Measurements from ENCODE around the gene BRSK2.

BRSK2 gene

DNA sequence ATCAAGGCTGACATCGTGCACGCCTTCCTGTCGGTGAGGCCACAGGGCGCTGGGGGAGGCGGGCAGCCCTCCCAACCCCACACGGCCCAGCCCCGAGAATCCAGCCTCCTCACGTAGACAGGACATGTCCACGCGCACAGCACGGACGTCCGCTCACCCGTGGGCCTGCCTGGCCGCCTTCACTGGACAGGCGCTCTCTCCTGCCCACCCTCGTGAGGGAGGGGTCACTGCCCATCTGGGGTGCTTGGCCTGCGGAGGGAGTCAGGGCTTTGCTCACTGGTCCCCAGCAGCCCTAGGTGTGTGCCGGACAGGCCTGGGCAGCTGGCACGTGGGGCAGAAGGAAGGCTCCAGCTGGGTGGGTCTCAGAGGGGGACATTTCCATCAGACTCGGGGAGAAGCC, 64.8 kb downstream of the BRSK2 start:
- DNase-seq = no peak

DNA sequence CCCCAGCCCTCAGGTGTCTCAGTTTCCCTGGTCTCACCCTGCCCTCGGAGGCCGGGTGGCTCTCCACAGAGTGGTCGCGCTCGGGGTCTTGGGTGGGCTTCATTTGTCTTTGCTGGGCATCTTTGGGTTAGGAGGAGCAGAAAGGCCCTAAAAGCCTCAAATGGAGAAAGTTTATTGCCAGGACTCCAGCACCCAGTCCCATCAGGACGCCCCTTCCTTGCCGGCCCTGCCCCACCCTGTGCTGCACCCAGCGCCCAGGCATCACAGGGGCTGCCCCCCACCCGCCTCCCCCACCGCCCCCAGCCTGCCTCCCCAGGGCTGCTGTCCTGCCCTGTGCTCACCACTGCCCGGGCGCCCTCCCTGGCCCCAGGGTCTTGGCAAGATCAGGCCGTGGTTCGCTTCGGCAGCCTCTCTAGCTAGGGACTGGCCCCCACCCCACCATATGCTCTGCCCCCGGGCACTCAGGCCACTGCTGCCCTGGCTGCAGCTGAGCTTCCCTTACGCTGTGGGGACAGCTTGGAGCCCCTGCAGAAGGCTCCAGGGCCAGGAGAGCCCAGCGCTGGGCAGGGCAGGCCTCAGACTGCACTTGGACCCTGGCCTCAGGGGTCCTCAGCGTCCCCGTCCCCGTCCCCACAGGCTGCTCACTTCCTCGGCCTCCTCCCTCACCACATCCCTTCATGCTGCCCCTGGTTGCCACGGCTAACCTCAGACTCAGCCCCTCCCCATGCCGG, 65.5 kb downstream of the BRSK2 start:
- DNase-seq = no peak

DNA sequence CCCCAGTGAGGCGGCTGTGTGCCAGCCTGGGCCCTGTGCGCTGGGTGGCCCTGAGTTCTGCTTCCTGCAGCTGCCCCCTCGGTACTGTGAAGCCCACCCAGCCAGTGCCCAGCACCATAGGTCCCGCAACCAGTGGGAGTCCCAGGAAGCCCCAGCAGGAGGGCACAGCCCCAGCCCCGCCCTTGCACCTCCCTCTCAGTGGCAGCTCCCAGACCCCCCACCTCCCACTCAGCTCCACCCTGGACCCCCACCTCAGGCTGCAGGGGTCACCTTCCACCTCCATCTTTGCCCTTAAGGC, 66.0 kb downstream of the BRSK2 start:
- no peak for DNase-seq

DNA sequence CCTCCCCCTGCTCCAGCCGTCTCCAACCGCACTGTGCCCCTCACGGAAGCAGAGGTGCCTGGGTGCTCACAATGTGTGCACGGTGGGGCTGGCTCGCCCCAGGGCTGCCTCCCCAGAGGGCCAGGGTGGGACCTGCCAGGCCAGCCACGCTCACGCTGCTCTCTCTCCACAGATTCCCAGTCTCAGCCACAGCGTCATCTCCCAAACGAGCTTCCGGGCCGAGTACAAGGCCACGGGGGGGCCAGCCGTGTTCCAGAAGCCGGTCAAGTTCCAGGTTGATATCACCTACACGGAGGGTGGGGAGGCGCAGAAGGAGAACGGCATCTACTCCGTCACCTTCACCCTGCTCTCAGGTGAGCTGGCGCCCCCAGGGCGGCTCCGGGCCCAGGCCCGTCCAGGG, 66.4 kb downstream of the BRSK2 start:
- DNase-seq = no peak

DNA sequence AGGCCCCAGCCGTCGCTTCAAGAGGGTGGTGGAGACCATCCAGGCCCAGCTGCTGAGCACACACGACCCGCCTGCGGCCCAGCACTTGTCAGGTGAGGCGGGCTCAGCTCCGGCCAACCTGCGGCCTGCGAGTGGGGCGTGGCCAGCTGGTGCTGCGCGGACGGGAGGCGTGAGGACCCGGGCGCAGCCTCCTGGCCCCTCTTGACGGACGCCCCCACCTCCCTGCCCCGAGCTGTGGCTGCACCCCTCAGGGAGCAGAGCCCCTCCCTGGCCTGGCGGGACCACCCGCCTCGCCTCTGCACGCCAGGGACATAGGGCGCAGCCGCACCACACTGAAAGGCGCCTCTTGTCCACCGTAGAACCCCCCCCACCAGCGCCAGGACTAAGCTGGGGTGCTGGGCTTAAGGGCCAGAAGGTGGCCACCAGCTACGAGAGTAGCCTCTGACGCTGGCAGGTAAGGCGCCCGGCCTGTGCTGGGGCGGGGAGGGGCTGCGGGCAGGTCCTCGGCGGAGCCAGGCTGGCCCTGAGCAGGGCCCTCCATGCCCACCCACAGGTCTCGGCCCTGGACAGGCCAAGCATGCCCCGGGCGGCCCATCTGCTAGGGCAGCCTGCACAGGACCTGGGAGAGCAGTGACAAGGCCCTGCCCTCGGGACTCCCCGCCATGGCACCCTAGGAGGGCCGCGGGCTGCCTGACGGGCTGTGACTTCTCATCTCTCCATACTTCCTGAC, 67.0 kb downstream of the BRSK2 start:
- no peak for DNase-seq

DNA sequence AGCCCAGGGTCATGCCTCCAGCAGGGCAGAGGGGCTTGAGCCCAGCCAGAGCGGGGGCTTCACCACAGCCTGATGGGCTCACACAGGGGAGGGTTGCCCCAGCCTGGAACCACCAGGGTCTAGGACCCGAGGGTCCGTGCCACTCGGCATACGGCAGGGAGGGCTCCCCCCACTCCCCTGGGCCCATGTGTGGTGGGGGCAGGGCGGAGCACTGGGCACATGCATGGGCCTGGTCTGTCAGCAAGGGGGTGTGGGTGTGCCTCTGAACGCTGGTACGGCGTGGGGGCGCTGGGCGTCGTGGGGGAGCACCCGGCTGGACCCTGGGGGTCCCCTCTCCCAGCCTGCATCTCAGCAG, 67.6 kb downstream of the BRSK2 start:
- no peak for DNase-seq

DNA sequence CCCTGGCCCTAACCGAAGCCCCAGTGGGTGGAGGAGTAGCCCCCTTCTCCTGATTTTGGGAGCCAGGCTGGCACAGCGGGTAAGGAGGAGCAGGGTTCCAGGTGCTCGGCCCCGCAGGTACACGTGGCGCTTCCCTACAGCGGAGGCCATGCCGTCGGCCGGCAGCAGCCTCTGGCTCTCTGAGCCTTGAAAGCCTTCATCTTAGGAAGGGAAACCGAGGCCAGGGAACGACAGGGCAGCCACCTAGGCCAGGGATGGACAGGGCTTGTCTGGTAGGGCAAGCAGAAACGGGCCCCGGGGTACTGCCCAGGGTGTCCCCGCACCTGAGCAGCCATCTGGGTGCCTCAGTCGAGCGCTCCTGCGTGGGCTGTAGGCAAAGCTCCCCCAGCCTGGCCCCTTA, 68.1 kb downstream of the BRSK2 start:
- DNase-seq = no peak

DNA sequence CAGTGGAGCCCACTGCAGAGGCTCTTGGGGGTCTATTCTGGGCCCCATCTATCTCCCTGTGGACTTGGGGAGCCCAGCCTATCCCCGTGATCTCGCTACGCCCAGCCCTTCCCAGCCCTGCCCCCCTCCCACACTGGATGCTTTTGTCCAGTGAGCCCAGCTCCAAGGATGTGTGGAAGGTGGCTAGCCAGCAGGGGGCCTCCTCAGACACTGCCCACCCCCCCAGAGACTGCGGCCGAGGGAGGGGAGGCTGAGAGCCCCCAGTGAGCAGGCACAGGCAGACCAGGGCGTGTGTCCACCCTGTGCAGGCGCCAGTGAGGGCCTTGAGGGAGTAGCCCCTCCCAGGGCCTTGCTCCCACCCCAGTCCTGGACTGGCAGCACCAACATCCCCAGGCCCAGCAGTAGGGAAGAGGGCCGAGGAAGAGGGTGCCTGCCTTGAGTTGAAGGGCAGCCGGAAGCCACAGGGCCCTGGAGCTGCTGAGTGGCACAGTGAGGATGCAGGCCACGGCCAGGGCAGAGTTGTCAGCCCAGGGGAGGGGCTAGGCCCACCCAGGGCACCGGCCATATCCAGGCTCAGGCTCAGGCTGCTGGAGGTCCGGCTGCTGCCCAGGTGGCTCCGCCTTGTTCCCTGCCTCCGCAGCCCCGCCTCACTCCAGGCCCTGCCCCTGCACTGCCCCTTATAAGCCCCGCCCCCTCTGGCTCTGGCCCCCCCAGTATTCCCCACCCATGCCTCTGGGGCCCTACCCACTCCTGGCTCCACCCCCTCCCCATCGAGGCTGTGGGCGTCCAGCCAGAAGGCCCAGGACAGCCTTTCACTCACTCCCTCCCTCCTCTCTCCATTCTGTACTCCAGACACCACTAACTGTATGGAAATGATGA, 68.8 kb downstream of the BRSK2 start:
- DNase-seq = no peak

DNA sequence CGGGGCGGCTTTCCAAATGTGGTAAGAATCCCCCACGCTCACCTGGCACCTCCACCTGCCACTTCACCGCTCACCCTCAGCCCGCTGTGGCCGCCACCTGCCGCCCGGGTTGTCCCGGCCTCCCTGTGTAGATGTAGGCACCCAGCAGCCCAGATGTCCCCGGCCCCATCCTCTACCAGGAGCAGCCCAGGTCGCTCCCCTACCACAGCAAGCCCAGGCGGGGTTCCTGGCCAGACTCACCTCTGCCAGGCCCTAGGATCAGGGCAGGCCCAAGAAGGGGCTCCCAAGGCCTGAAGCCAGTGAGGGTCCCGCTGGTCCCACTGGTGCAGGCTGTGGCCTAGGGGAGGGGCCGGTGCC, 69.5 kb downstream of the BRSK2 start:
- no peak for DNase-seq

DNA sequence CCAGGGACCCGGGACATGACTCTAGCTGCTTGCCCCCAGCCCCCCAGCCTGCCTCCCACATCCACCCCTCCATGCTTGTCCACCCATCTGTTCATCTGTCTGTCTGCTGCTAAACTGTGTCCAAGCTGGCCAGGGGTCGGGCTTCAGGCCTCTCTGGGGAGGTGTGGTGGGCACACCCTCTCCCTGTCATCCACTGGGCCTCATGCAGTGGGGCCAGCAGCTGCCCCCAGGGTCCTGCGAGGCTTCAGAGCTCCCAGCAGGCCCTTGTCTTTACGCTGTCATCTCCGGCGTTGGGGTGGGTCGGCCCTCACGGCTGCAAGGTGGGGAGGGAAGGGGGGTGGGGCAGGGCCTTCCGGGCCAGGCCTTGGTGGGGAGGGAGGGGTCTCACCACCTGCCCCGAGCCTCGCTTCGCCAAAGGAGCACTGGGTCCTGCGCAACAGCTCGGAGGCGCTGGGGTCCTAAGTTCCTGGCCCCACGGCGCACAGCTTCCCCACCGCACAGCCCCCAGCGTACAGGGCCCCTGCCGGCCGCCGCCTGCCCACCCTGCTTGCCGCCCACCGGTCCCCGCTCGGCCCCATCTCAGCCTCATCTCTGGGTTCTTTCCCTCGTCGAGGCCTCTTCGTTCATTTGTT, 70.1 kb downstream of the BRSK2 start:
- DNase-seq = no peak

DNA sequence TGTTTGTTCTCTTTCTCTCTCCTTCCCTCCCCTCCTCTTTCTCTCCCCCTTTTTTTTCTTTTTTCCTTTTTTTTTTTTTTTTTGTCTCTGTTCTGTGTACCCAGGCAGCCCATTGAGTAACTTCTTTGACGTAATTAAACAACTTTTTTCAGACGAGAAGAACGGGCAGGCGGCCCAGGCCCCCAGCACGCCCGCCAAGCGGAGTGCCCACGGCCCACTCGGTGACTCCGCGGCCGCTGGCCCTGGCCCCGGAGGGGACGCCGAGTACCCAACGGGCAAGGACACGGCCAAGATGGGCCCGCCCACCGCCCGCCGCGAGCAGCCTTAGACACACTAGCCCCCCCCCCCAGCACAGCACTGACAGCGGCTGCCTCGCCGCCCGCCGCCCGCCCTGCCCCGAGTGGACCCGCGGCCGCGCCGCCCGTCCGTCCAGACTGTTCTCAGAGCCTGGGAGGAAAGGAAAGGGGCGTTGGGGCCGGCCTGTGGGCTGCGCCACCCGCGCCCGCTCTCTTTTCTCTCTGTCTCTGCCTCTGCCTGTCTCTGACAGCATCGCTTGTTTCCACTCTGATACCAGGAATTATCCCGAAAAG, 70.8 kb downstream of the BRSK2 start:
- no peak for DNase-seq

DNA sequence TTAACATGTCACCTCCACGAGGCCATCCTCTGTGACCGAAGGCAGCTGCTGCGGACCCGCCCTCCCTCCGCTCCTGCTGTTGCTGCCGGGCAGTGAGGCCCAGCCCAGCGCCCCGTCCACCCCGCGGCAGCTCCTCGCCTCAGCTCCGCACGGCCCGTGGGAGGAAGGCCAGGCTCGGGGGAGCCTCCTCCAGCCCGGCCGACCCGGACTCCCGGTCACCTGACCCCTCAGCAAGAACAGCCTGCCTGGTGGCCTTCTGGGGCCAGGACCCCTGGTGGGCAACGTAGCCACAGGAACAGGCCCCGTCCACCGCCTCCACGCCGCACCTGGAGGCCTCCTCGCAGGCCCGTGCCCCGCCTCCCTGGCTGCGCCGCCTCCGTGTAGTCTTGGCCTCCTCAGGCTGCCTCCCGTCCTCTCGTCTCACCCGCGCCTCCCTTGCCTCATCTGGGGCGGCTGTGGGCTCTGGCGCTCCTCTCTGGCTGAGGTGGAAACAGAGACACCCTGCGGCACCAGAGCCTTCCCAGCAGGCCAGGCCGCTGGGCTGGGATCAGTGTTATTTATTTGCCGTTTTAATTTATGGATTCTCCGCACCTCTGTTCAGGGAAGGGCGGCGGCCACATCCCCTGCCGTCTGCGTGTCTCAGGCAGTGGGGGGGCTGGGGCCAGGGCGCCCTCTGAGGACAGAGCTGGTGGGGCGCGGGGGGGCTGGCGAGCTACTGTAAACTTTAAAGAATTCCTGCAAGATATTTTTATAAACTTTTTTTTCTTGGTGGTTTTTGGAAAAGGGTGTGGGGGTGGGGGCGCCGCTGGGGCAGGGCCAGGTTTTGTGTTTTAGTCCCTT, 71.5 kb downstream of the BRSK2 start:
- DNase-seq = no peak

DNA sequence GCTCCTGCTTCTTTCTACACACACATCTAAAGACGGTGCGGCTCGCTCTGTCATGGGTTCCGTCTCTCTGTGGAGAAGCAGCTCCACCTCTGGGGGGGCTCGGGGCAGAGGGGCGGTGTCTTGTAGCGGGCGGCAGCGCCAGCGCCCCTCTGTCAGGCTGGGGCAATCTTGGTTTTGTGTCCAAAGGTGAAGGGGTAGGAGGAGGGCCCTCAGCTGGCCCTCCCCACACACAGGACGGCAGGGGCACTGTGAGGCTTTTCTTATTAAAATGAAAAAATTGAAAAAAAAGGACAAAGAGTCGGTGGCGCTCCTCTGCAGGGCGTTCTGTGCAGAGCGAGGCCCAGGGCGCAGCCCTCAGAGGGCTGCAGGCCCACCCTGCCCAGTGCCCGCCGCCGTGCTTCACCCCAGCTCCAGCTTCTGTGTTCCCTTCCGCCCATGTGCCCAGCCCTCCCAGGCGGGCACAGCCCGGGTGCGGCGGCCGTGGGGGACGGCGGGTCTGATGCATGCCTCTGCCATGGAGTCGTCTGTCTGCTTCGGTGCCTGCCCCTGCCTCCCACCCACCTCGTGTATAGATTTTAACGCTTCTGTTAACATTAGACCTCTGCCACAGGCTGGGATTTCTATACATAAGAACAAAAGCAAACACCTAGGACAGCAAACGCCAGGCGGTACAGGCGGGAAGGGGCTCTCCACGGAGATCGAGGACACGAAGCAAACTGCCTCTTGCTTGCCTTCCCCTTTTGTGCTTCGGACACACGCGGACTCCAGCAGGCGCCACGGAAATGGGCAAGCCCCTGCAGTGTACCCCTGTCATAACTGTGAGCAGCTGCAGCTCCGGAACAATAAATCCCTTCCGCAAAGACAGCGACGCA, 72.3 kb downstream of the BRSK2 start:
- no peak for DNase-seq

DNA sequence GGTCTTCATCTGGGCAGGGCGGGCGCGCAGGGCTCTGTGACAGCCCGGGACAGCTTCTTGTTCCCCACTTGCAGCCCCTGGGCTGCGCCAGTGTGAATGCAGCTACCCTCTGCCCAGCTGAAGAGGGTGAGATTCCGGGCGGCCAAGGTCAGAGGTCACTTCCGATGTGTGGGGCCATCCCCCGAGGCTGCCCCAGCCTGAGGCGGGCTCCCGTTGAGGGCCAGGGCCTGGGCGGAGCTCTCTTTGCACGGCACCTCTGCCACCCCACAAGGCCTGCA, 72.9 kb downstream of the BRSK2 start:
- DNase-seq = no peak

DNA sequence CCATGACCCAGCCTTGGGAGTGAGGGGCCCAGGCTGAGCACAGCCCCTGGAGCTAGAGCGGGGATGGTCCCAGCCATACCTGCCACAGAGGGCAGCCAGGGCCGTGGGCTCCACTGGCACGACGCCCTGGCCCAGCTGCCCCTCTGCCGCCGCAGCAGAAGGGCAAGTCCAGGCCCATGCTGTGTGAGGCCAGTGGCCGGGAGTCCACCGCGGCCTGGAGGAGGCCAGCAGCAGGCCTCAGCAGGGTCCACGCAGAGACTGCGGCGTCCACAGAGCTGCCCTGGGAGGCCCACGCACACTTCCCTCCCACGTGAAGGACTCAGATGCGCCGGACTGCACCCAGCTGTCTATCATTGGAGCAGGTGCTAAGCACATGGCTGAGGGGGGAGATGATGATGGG, 73.3 kb downstream of the BRSK2 start:
- no peak for DNase-seq

DNA sequence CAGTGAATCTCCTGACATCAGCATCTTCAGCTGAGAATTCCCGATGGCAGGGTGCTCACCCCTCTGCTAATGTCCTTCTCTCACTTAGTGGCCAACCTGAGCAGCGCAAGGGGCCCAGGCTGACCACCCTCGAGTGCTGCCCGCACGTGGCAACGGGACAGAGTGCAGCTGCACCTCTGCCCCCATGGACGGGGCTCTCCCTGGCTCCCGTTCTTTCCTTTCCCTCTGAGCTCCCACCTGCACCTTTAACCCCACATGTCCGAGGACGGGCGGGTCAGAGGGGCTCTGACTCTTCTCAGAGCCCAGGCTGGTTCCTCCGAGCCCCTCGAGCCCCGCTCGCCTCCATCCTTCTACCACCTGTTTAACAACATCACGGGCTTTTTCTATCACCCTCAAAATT, 77.0 kb downstream of the BRSK2 start:
- DNase-seq = no peak

DNA sequence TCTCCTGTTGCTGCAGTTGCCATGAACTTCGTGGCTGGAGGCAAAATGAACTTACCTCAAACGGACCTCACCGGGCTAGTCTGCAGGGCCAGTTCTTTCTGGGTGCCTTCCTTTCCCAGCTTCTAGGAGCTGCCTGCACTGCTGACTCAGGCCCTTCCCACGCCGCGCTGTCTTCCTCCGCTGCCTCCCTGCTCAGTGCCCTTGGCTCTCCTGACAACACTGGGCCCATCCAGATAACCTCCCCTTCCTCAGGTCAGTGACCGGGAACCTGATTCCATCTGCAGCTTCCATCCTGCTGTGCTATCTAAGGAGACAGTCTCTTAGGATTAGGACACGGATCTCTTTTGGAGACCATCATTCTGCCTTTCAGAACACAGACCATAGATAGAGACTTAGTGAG, 77.5 kb downstream of the BRSK2 start:
- DNase-seq = no peak

DNA sequence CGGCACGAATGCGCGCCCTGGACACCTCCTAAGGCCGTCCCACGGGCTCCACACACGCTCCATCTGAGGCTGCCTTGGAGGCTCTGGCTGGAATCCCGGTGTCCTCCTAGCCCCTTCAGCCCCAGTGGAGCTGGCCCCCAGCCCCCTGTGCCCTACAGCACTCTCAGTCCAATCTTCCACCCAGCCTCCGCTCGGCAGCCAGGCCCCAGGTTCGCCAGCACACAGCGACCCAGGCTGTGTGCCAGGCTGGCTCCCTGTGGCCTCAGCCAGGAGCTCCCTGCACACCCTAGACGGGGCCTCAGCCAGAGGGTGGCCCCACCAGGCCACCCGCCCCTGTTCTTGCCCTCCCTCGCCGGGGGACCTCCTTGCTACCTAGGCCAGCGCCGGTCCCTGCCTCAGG, 78.3 kb downstream of the BRSK2 start:
- DNase-seq = no peak

DNA sequence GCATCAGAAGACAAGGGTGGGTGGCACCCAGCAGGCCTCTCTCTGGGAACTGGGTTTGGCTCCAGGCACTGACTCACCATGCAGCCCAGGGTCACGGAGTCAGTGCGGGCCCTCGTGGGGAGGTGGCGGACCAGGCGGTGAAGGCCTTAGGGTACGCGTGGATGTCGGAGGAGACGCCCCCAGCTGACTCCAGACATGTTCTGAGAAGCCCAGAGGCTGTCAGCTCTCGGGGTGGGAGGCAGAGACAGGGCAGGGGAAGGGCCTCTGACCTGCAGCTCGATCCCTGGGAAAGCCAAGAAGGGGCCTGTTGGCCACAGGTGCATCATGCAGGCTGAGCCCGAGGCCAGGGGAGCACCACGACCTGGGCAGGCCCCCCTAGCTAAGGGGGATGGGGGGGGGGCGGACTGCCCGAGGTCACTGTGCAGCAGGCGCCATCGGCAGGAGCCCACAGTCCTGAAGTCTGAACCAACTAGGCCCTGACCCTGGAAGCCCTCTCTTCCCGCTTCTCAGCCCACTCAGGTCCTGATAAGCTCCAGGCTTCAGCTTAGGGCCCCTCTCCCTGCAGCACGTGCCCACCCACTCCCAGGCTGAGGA, 78.8 kb downstream of the BRSK2 start:
- DNase-seq = no peak

DNA sequence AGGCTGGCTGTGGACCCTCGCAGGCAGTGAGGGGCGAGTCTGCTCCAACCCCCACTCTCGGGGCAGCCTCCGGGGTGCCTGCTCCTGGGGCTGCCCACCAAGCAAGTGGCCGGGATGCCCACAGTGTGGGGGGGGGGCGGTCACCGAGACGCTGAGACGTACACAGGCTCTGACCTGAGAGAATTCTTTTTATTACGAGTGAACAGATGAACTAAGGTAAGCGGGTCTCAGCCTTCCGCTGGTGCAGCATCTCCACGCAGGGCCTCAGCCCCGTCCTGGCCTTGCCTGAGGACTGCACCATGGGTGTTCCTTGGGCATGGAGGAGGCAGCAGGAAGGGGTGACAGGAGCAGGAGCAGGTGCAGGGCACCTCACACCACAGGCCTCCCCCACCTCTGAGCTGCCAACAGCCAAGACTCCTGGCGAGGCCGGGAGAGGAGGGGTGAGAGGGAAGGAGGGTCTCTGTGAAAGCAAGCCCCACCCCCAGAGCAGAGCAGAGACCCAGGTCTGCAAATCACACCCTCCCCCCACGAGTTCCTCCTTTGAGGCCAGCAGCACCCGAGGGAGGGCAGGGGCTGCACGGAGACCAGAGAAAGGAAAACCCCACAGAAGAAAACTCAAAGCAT, 79.7 kb downstream of the BRSK2 start:
- DNase-seq = no peak
